ENCODE measurements around the gene RAB40B.

DNA sequence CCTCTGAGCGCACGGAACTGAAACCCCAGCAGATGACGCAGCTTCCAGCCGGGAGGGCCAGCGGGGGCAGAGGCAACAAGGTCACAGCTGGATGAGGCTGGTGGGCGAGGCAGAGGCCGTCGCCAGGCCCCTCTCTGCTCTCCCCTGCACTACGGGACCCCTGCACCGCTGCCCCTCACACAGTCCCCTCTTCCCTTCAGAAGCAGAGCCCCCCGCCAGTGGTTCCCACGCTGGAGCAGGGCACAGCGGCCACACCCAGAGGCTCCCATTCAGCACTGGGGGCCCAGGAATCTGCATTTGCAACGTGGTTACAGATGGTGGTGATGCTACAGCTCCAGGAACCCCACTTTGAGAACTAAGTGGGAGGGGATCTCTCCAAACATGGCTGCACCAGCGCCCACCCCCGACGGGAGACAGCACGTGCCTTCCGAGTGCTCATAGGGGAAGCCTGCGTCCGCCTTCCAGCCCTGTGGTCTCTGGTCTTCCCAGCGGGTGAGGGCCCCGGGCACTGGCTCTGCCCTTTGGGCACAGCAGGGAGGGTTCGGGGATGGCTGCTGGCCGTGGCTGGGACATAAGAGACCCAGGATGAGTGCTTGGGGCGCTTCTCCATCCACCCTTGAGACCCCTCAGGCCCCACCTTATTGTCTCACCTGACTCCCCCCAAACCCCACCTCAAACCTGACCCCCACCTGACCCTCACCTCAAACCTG is 4.7 kb upstream of the RAB40B start:
- TF ChIP-seq, protein P1, sequence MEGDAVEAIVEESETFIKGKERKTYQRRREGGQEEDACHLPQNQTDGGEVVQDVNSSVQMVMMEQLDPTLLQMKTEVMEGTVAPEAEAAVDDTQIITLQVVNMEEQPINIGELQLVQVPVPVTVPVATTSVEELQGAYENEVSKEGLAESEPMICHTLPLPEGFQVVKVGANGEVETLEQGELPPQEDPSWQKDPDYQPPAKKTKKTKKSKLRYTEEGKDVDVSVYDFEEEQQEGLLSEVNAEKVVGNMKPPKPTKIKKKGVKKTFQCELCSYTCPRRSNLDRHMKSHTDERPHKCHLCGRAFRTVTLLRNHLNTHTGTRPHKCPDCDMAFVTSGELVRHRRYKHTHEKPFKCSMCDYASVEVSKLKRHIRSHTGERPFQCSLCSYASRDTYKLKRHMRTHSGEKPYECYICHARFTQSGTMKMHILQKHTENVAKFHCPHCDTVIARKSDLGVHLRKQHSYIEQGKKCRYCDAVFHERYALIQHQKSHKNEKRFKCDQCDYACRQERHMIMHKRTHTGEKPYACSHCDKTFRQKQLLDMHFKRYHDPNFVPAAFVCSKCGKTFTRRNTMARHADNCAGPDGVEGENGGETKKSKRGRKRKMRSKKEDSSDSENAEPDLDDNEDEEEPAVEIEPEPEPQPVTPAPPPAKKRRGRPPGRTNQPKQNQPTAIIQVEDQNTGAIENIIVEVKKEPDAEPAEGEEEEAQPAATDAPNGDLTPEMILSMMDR (IDR thresholded peaks at IDR 0.05), result no peak
- no peak for TF ChIP-seq POLR2A (IDR thresholded peaks at IDR 0.05)

All from vagina (tissue), 2 donors.